ENCODE measurements around the gene GULP1. TPM values are rescaled to one million over a fixed set of nuclear protein-coding genes. Genes with fewer than 3 reads are reported as not detected.

GULP1 gene
- total RNA-seq, 2 donors from 2014 or later = 15.3 to 26.5 TPM

GRCh38 chr2:188561473-188561979, 269.9 kb downstream of the GULP1 start:
- Histone ChIP-seq H3K4me3 (ENCODE audit: low read length) (no peak overlapping the region), H3K4me1 (ENCODE audit: control insufficient read depth, insufficient read depth, low read length) (no peaks in the 10 kb centered on the region), H3K9ac (ENCODE audit: extremely low read depth, low read length, poor library complexity, severe bottlenecking) (no peak overlapping the region), H3K9me3 (ENCODE audit: control insufficient read depth, low read length) (peaks cover 5% of the 10 kb centered on the region), H3K27me3 (ENCODE audit: control insufficient read depth, insufficient read depth, low read length, poor library complexity, severe bottlenecking) (no peaks in the 10 kb centered on the region), H3K36me3 (ENCODE audit: control insufficient read depth, insufficient read depth, low read length) (no peaks in the 10 kb centered on the region), H3K27ac (ENCODE audit: low read depth, low read length) (no peak overlapping the region)
- DNase-seq = no peak
- H3K27ac Mint-ChIP-seq = no peak overlapping the region
- H3K4me3 Mint-ChIP-seq = no peak overlapping the region
- no peaks in the 10 kb centered on the region for H3K27me3 Mint-ChIP-seq (ENCODE audit: insufficient read depth)
- H3K4me1 Mint-ChIP-seq = no peaks in the 10 kb centered on the region
- WGBS, 2 experiments (ENCODE audit: insufficient coverage in 1 of 2, insufficient read length in 1 of 2) = 83 to 90% methylated on average over 1 to 4 of the region's 4 CpGs
- peaks cover 21% of the 10 kb centered on the region for H3K36me3 Mint-ChIP-seq (ENCODE audit: low read depth)
- peaks cover 26% of the 10 kb centered on the region for H3K9me3 Mint-ChIP-seq
- no peak for TF ChIP-seq CTCF (conservative IDR thresholded peaks at IDR 0.05)

- Histone ChIP-seq H3K36me3 (ENCODE audit: control insufficient read depth, insufficient read depth, low read length) (no peaks in the 10 kb centered on the region), H3K9me3 (ENCODE audit: control insufficient read depth, low read length) (no peaks in the 10 kb centered on the region), H3K9ac (ENCODE audit: extremely low read depth, low read length, poor library complexity, severe bottlenecking) (no peak overlapping the region), H3K27me3 (ENCODE audit: control insufficient read depth, insufficient read depth, low read length, poor library complexity, severe bottlenecking) (no peaks in the 10 kb centered on the region), H3K4me3 (ENCODE audit: low read length) (no peak overlapping the region), H3K27ac (ENCODE audit: low read depth, low read length) (no peak overlapping the region), H3K4me1 (ENCODE audit: control insufficient read depth, insufficient read depth, low read length) (no peaks in the 10 kb centered on the region)
- H3K4me3 Mint-ChIP-seq = no peak overlapping the region
- no peaks in the 10 kb centered on the region for H3K27me3 Mint-ChIP-seq (ENCODE audit: insufficient read depth)
- no peak overlapping the region for H3K27ac Mint-ChIP-seq
- H3K36me3 Mint-ChIP-seq (ENCODE audit: low read depth) = no peaks in the 10 kb centered on the region
- no peaks in the 10 kb centered on the region for H3K4me1 Mint-ChIP-seq
- no peak for DNase-seq
- no peaks in the 10 kb centered on the region for H3K9me3 Mint-ChIP-seq
- 88 to 94% methylated on average over 4 of the region's 4 CpGs for WGBS, 2 experiments (ENCODE audit: insufficient coverage in 1 of 2, insufficient read length in 1 of 2)
- TF ChIP-seq CTCF (conservative IDR thresholded peaks at IDR 0.05) = no peak
Measured at GRCh38 chr2:188569431-188570165, 277.9 kb downstream of the GULP1 start.

- Mint-ChIP-seq H3K9me3 (no peaks in the 10 kb centered on the region), H3K4me1 (no peaks in the 10 kb centered on the region), H3K36me3 (ENCODE audit: low read depth) (no peaks in the 10 kb centered on the region), H3K27ac (no peak overlapping the region), H3K4me3 (no peak overlapping the region), H3K27me3 (ENCODE audit: insufficient read depth) (no peaks in the 10 kb centered on the region)
- WGBS, 2 experiments (ENCODE audit: insufficient coverage in 1 of 2, insufficient read length in 1 of 2) = 100% methylated on average over 1 of the region's 1 CpG
- Histone ChIP-seq H3K9ac (ENCODE audit: extremely low read depth, low read length, poor library complexity, severe bottlenecking) (no peak overlapping the region), H3K27me3 (ENCODE audit: control insufficient read depth, insufficient read depth, low read length, poor library complexity, severe bottlenecking) (no peaks in the 10 kb centered on the region), H3K4me3 (ENCODE audit: low read length) (no peak overlapping the region), H3K36me3 (ENCODE audit: control insufficient read depth, insufficient read depth, low read length) (no peaks in the 10 kb centered on the region), H3K4me1 (ENCODE audit: control insufficient read depth, insufficient read depth, low read length) (no peaks in the 10 kb centered on the region), H3K27ac (ENCODE audit: low read depth, low read length) (no peak overlapping the region), H3K9me3 (ENCODE audit: control insufficient read depth, low read length) (no peaks in the 10 kb centered on the region)
- no peak for TF ChIP-seq CTCF (conservative IDR thresholded peaks at IDR 0.05)
- no peak for DNase-seq
Measured at GRCh38 chr2:188570370-188570769, 278.7 kb downstream of the GULP1 start.

Measured in endodermal cell (in vitro differentiated cells).